PC-3 (cell line): ENCODE measurements around the gene CHD5.

Experiments used
- CTCF ChIP-seq: fragments of 300-600 bp; sonication (generic); conservative IDR thresholded peaks from 2 replicates; pipeline ENCODE4 v1.5.1; 2017; ENCODE audit warnings: antibody characterized with exemption, low read depth, mild to moderate bottlenecking, low read length
- EZH2phosphoT487 ChIP-seq: fragments of 300-600 bp; sonication (generic); IDR thresholded peaks from 2 replicates; pipeline ENCODE4 v1.6.1; 2018; ENCODE audit warnings: mild to moderate bottlenecking, antibody characterized with exemption, low read length, borderline replicate concordance

GRCh38 chr1:6106977-6107376, 73.1 kb downstream of the CHD5 start:
- no peak for TF ChIP-seq CTCF
- TF ChIP-seq EZH2phosphoT487, result no peak
